IPS DF 6.9 (cell line): Measurements from ENCODE around the gene YIPF3.

Experiments used
- DNase-seq: peaks from one replicate; pipeline ENCODE4 v3.0.0-alpha.2; 2013; ENCODE audit warnings: low read depth, low spot score
- H3K27ac ChIP-seq: one replicate; pipeline ENCODE4 v1.5.1; 2013; ENCODE audit warnings: low read length, control low read depth
- H3K27me3 ChIP-seq: 2 replicates; pipeline ENCODE4 v1.6.1; 2013; ENCODE audit warnings: mild to moderate bottlenecking, low read length; ENCODE audit not compliant: control insufficient read depth, insufficient read depth
- H3K36me3 ChIP-seq: 2 replicates; pipeline ENCODE4 v1.6.1; 2013; ENCODE audit warnings: low read length; ENCODE audit not compliant: control insufficient read depth, insufficient read depth
- H3K4me1 ChIP-seq: 2 replicates; pipeline ENCODE4 v1.6.1; 2013; ENCODE audit warnings: low read length; ENCODE audit not compliant: control insufficient read depth, insufficient read depth
- H3K4me3 ChIP-seq: 2 replicates; pipeline ENCODE4 v1.5.1; 2013; ENCODE audit warnings: mild to moderate bottlenecking, low read length
- H3K9me3 ChIP-seq: 2 replicates; pipeline ENCODE4 v1.6.1; 2013; ENCODE audit warnings: low read length, inconsistent platforms; ENCODE audit not compliant: control insufficient read depth, insufficient read depth
- WGBS: extraction: QIAGEN DNeasy Blood & Tissue Kit; methylation state at CpG from one replicate; pipeline ENCODE4 v1.1.7; 2013; ENCODE audit warnings: mixed read lengths, missing lambda C conversion rate; ENCODE audit not compliant: insufficient read length, insufficient coverage; 5-methylcytosine and 5-hydroxymethylcytosine counted together

YIPF3 gene

DNA sequence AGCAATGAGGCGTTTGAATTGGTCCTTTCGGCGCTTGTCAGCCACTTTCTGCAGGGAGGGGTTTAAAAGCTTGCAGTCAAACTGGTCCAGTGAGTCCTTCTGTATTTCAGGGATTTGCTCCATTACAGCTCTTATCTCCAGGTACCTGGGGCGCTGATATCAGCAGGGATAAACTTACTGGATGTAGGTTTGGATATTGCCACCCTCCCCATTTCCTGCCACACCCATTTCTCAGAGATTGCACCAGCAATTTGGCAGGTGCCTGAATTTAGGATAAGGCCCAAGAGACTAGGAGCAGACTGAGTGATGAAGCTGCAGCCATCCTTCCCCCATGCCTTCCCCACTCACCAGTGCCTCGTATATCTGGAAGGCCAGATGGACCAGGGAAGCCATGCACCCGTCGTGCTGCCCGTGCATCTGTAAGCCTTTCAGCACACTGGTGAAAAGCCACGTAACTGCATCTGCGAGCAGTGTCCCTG is 7.8 kb upstream of the YIPF3 start:
- Histone ChIP-seq H3K9me3 (no peaks in the 10 kb centered on the region), H3K27ac (no peak overlapping the region), H3K4me1 (no peaks in the 10 kb centered on the region), H3K4me3 (no peak overlapping the region), H3K36me3 (peaks cover 60% of the 10 kb centered on the region), H3K27me3 (no peaks in the 10 kb centered on the region)
- no CpG with 5 or more reads among the region's 10 CpGs for WGBS
- DNase-seq: no peak

GRCh38 chr6:43523284-43523683 is 6.6 kb upstream of the YIPF3 start:
- no peaks in the 10 kb centered on the region for H3K4me1 ChIP-seq
- no peak overlapping the region for H3K4me3 ChIP-seq
- H3K27ac ChIP-seq: no peak overlapping the region
- no CpG with 5 or more reads among the region's 3 CpGs for WGBS
- no peak for DNase-seq
- H3K27me3 ChIP-seq: no peaks in the 10 kb centered on the region
- no peaks in the 10 kb centered on the region for H3K9me3 ChIP-seq
- H3K36me3 ChIP-seq: peaks cover 56% of the 10 kb centered on the region

DNA sequence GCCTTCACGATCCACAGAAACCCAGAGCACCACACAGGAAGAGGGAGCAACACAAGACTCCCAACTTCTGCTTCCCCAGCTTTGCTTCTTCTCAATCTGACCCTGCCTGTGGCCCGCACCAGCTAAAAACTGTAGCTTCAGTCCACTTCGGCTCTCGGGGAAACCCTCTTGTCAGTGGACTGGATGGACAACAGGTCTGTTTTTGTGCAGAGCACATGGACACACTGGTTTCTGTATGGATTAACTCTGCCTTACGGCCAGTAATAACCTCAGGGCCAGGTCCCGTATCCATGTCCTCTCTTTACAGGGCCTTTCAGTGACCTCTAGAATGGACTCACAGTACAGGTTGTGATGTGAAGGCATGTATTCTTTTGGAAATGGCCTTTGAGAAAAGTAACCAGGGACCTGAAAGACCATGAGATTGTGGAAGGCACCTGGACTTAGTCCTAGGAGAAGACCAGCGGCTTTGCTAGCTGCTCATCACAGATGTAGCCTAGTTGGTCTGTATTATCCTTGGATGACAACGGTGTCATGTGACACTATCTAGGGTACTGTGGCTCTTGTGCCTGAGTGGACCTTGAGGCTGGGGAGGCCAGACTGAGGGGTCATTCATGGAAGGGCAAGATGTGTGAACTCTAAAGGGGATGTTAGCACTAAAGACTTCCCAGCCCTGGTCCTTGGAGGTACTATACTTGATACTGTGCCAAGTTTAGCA is 6.0 kb upstream of the YIPF3 start:
- Histone ChIP-seq H3K9me3 (no peaks in the 10 kb centered on the region), H3K36me3 (peaks cover 56% of the 10 kb centered on the region), H3K4me3 (no peak overlapping the region), H3K27ac (no peak overlapping the region), H3K27me3 (no peaks in the 10 kb centered on the region), H3K4me1 (no peaks in the 10 kb centered on the region; the same call in 1 of the 2 replicates)
- no peak for DNase-seq
- WGBS: no CpG with 5 or more reads among the region's 8 CpGs

DNA sequence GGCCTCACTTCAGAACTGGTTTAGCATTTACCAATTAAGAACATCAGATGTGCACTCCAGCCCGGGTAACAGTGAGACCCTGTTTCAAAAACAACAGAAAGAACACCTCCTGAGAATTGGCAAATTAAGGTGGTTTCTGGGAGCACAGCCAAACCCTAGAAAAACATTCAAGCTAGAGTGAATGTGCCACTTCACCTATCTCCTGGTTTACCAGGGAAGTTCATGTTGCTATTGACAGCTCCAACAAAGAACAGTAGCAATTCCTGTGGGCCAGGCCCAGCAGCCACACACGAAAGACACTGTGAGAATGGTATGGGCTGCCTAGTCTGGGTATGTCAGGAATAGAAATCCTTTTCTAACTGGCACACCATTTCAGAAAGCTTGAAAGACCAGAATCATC is 5.1 kb upstream of the YIPF3 start:
- Histone ChIP-seq H3K4me1 (no peaks in the 10 kb centered on the region; the same call in 1 of the 2 replicates), H3K27ac (no peak overlapping the region), H3K27me3 (no peaks in the 10 kb centered on the region), H3K36me3 (peaks cover 52% of the 10 kb centered on the region), H3K4me3 (no peak overlapping the region), H3K9me3 (no peaks in the 10 kb centered on the region)
- WGBS: no CpG with 5 or more reads among the region's 2 CpGs
- DNase-seq: no peak

- H3K36me3 ChIP-seq: peaks cover 46% of the 10 kb centered on the region
- no CpG with 5 or more reads among the region's 8 CpGs for WGBS
- no peak overlapping the region for H3K27ac ChIP-seq
- peaks cover 2% of the 10 kb centered on the region; the same call in 1 of the 2 replicates for H3K4me1 ChIP-seq
- H3K9me3 ChIP-seq: no peaks in the 10 kb centered on the region
- no peak overlapping the region for H3K4me3 ChIP-seq
- H3K27me3 ChIP-seq: no peaks in the 10 kb centered on the region
- DNase-seq: no peak
Observed at GRCh38 chr6:43520097-43520496, 3.4 kb upstream of the YIPF3 start.

GRCh38 chr6:43517505-43518357 is 1.0 kb upstream of the YIPF3 start:
- no peak overlapping the region for H3K27ac ChIP-seq
- DNase-seq: no peak
- H3K9me3 ChIP-seq: no peaks in the 10 kb centered on the region
- H3K4me3 ChIP-seq: peak overlapping the region; percentile 98
- no CpG with 5 or more reads among the region's 10 CpGs for WGBS
- peaks cover 2% of the 10 kb centered on the region; the same call in 1 of the 2 replicates for H3K4me1 ChIP-seq
- no peaks in the 10 kb centered on the region for H3K27me3 ChIP-seq
- H3K36me3 ChIP-seq: peaks cover 37% of the 10 kb centered on the region

- Histone ChIP-seq H3K4me3 (peak overlapping the region; percentile 98), H3K27me3 (no peaks in the 10 kb centered on the region), H3K27ac (no peak overlapping the region), H3K4me1 (peaks cover 2% of the 10 kb centered on the region; the same call in 1 of the 2 replicates), H3K36me3 (peaks cover 41% of the 10 kb centered on the region), H3K9me3 (no peaks in the 10 kb centered on the region)
- WGBS: no CpG with 5 or more reads among the region's 10 CpGs
- no peak for DNase-seq
Observed at GRCh38 chr6:43516367-43516696, 394 bp downstream of the YIPF3 start.

DNA sequence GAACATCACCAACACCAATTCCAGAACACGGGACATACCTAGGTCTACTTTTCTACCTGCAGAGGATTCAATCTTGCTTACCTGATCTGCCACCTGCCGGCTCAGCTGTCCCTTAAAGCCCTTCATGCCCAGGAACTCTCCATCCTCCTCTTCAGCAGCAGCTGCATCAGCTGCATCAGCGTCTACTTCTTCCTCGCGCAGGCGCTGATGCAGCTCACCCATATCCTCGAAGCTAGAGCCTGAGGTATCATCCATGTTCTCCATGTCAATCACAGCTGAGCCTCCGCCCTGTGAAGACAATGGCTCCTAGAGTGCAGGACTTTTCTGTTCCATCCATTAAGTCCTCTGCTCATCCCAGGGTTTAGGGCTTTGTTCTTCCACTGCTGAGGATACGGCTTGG is 918 bp downstream of the YIPF3 start:
- Histone ChIP-seq H3K36me3 (peaks cover 36% of the 10 kb centered on the region), H3K4me3 (peak overlapping the region; percentile 98; the same call in 1 of the 2 replicates), H3K27me3 (no peaks in the 10 kb centered on the region), H3K27ac (no peak overlapping the region), H3K9me3 (no peaks in the 10 kb centered on the region), H3K4me1 (peaks cover 4% of the 10 kb centered on the region; the same call in 1 of the 2 replicates)
- WGBS: no CpG with 5 or more reads among the region's 9 CpGs
- no peak for DNase-seq

DNA sequence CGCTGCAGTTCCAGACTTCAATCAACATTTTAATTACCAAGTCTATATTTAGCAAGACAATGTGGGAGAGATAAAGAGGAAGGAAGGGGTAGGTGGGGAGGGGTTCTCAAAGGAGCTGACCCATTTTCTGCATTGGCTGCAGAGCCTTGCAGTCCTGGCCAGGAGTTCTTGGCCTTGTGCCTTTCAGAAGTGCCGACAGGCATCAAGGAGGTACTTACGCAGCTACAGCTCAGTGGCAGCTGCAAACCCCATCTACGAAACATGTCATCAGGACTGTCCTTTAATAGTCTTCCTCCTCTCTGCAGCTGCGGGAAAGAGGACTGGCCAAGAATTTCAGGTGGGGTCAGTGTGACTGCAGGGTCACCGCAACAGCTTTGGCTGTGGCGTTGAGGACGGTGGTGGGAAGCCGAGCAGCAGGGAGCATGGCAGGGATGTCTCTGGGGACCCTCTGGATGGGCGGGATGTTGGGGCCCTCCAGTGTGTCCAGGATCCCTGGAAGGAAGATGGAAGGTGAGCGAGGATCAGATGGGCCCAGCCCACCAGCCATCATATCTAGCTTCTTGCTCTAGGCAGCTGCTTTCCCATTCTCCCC is 4.8 kb downstream of the YIPF3 start:
- Histone ChIP-seq H3K4me1 (peaks cover 11% of the 10 kb centered on the region; the same call in 1 of the 2 replicates), H3K27me3 (peaks cover 8% of the 10 kb centered on the region; the same call in 1 of the 2 replicates), H3K27ac (no peak overlapping the region), H3K4me3 (no peak overlapping the region), H3K9me3 (no peaks in the 10 kb centered on the region), H3K36me3 (peaks cover 24% of the 10 kb centered on the region; the same call in 1 of the 2 replicates)
- no peak for DNase-seq
- WGBS: no CpG with 5 or more reads among the region's 11 CpGs

DNA sequence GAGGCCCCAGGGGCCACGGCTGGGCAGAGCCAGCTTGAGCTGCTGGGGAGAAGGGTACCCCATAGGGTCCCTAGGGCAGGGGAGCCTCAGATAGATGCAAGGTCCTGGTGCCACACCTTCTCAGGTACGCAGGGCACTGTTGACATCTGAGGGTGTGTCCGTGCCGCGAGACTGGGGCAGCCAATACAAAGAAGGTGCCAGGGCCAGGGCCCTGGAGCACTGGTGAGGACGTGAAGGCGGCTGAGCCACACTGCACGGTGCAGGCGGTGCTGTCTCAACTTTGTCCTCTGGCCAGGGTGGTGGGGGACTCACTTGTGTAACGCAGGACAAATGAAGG is 5.9 kb downstream of the YIPF3 start:
- WGBS: no CpG with 5 or more reads among the region's 10 CpGs
- DNase-seq: no peak
- Histone ChIP-seq H3K9me3 (no peaks in the 10 kb centered on the region), H3K4me1 (peaks cover 10% of the 10 kb centered on the region; the same call in 1 of the 2 replicates), H3K36me3 (peaks cover 24% of the 10 kb centered on the region; the same call in 1 of the 2 replicates), H3K27me3 (peaks cover 8% of the 10 kb centered on the region; the same call in 1 of the 2 replicates), H3K27ac (no peak overlapping the region), H3K4me3 (peak overlapping the region; percentile 52; the same call in 1 of the 2 replicates)
